DND-41 (cell line): ENCODE results near the gene SWI5.

Source experiments
- EZH2 ChIP-seq: IDR thresholded peaks from 3 replicates; pipeline ENCODE4 v1.6.1; 2012; ENCODE audit warnings: borderline replicate concordance, low read depth, mild to moderate bottlenecking, moderate library complexity, low read length, inconsistent platforms; ENCODE audit not compliant: severe bottlenecking
- TF ChIP-seq, protein P1 (sequence below): IDR thresholded peaks from 2 replicates; pipeline ENCODE4 v1.5.1; 2012; ENCODE audit warnings: borderline replicate concordance, low read length, moderate library complexity, mild to moderate bottlenecking; ENCODE audit not compliant: poor library complexity, severe bottlenecking; ENCODE audit errors: extremely low read depth

DNA sequence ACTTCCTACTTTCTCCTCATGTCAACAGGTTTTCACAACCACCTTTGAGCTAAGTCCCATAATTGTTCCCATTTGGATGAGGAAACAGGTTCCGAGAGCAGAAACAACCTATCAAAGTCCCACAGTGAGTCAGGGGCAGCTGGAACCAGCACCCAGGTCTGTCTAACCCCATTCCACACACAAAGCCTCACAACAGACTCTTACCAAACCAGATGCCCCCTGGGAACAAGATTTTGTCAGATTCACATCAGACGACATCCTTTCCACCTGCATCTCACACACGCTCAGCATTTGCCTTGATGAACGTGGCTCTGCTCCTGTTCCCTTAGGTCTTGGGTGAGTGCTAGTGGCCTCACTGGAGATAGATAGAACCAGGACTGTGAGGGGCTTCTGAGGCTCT lies 17.0 kb downstream of the SWI5 start:
- TF ChIP-seq, protein P1, sequence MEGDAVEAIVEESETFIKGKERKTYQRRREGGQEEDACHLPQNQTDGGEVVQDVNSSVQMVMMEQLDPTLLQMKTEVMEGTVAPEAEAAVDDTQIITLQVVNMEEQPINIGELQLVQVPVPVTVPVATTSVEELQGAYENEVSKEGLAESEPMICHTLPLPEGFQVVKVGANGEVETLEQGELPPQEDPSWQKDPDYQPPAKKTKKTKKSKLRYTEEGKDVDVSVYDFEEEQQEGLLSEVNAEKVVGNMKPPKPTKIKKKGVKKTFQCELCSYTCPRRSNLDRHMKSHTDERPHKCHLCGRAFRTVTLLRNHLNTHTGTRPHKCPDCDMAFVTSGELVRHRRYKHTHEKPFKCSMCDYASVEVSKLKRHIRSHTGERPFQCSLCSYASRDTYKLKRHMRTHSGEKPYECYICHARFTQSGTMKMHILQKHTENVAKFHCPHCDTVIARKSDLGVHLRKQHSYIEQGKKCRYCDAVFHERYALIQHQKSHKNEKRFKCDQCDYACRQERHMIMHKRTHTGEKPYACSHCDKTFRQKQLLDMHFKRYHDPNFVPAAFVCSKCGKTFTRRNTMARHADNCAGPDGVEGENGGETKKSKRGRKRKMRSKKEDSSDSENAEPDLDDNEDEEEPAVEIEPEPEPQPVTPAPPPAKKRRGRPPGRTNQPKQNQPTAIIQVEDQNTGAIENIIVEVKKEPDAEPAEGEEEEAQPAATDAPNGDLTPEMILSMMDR = no peak
- TF ChIP-seq EZH2 = no peak
